WTC11 (cell line): ENCODE results near the gene KRT82. TPM values are rescaled to one million over a fixed set of nuclear protein-coding genes. Genes with fewer than 3 reads are reported as not detected.

ENCODE experiments used
- ATAC-seq: fragments of 200-7000 bp; cut with Tn5 transposase; 2 replicates; pipeline ENCODE4 v1.10.0; 2021; ENCODE audit warnings: mild to moderate bottlenecking, moderate library complexity
- CTCF ChIA-PET: fragments of 300-600 bp; sonication (Branson Sonifier 250); formaldehyde crosslinking; loops from one replicate; lab custom pipeline; 2021; ENCODE audit warnings: antibody characterized with exemption; lab: Charles Lee
- POLR2A ChIA-PET: fragments of 350-600 bp; sonication (Branson Sonifier 250); formaldehyde crosslinking; loops from one replicate; lab custom pipeline; 2021; ENCODE audit warnings: antibody characterized with exemption; lab: Charles Lee
- DNase-seq: peaks from one replicate; pipeline ENCODE4 v3.0.0; 2021; ENCODE audit warnings: low spot score
- H3K27ac Mint-ChIP-seq: 2 replicates; pipeline ENCODE4 v1.8.0; 2021; ENCODE audit warnings: mixed read lengths
- H3K27me3 Mint-ChIP-seq: 2 replicates; pipeline ENCODE4 v1.8.0; 2021; ENCODE audit warnings: low read depth, mild to moderate bottlenecking, moderate library complexity, mixed read lengths
- H3K36me3 Mint-ChIP-seq: 2 replicates; pipeline ENCODE4 v1.8.0; 2021; ENCODE audit warnings: mixed read lengths
- H3K4me1 Mint-ChIP-seq: 2 replicates; pipeline ENCODE4 v1.8.0; 2022; ENCODE audit warnings: mixed read lengths
- H3K4me3 Mint-ChIP-seq: 2 replicates; pipeline ENCODE4 v1.8.0; 2021; ENCODE audit warnings: mild to moderate bottlenecking, moderate library complexity, mixed read lengths
- H3K9me3 Mint-ChIP-seq: 2 replicates; pipeline ENCODE4 v1.8.0; 2021; ENCODE audit warnings: mixed read lengths
- ATF1 ChIP-seq: sonication (generic); formaldehyde crosslinking; IDR thresholded peaks from 2 replicates; pipeline ENCODE4 v1.8.1; 2023; ENCODE audit warnings: mild to moderate bottlenecking, moderate library complexity, missing genetic modification reagents
- ATF3 ChIP-seq: sonication (generic); formaldehyde crosslinking; conservative IDR thresholded peaks from 2 replicates; pipeline ENCODE4 v1.8.1; 2022; ENCODE audit warnings: mild to moderate bottlenecking, missing genetic modification reagents
- CREB1 ChIP-seq: sonication (generic); formaldehyde crosslinking; IDR thresholded peaks from 2 replicates; pipeline ENCODE4 v1.8.0; 2023; ENCODE audit warnings: mild to moderate bottlenecking, missing genetic modification reagents
- ELF4 ChIP-seq: sonication (generic); formaldehyde crosslinking; IDR thresholded peaks from 2 replicates; pipeline ENCODE4 v1.8.1; 2022; ENCODE audit warnings: low read depth, mild to moderate bottlenecking, moderate library complexity, missing genetic modification reagents
- ESRRA ChIP-seq: sonication (generic); formaldehyde crosslinking; IDR thresholded peaks from 2 replicates; pipeline ENCODE4 v1.8.1; 2022; ENCODE audit warnings: mild to moderate bottlenecking, missing genetic modification reagents, borderline replicate concordance
- MYBL2 ChIP-seq: sonication (generic); formaldehyde crosslinking; IDR thresholded peaks from 2 replicates; pipeline ENCODE4 v1.8.1; 2023; ENCODE audit warnings: mild to moderate bottlenecking, moderate library complexity, missing genetic modification reagents
- NFATC4 ChIP-seq: fragments of 250-450 bp; sonication (Bioruptor Pico); IDR thresholded peaks from 2 replicates; pipeline ENCODE4 v1.9.0; 2021; ENCODE audit warnings: mild to moderate bottlenecking
- NR1H2 ChIP-seq: sonication (generic); formaldehyde crosslinking; IDR thresholded peaks from 2 replicates; pipeline ENCODE4 v1.9.0; 2021; ENCODE audit warnings: mild to moderate bottlenecking, moderate library complexity, missing genetic modification reagents
- TCF7 ChIP-seq: sonication (generic); formaldehyde crosslinking; IDR thresholded peaks from 2 replicates; pipeline ENCODE4 v1.8.0; 2022; ENCODE audit warnings: mild to moderate bottlenecking, low read depth, missing genetic modification reagents, moderate library complexity
- USF2 ChIP-seq: sonication (generic); formaldehyde crosslinking; IDR thresholded peaks from 2 replicates; pipeline ENCODE4 v1.8.1; 2023; ENCODE audit warnings: mild to moderate bottlenecking, missing genetic modification reagents, moderate library complexity
- ZNF219 ChIP-seq: sonication (generic); formaldehyde crosslinking; IDR thresholded peaks from 2 replicates; pipeline ENCODE4 v1.8.0; 2023; ENCODE audit warnings: missing genetic modification reagents, mild to moderate bottlenecking, borderline replicate concordance
- total RNA-seq: library from RNA; stranded (reverse); gene quantifications from 3 replicates; pipeline ENCODE4 v1.2.3, GENCODE V29; 2021
- TF ChIP-seq, protein P1 (sequence below): fragments of 250-450 bp; sonication (Bioruptor Pico); IDR thresholded peaks from 2 replicates; pipeline ENCODE4 v1.9.0; 2021; ENCODE audit warnings: mild to moderate bottlenecking
- TF ChIP-seq, protein P2 (sequence below): sonication (generic); formaldehyde crosslinking; IDR thresholded peaks from 2 replicates; pipeline ENCODE4 v1.8.0; 2023; ENCODE audit warnings: mild to moderate bottlenecking, missing genetic modification reagents
- TF ChIP-seq, protein P3 (sequence below): fragments of 250-450 bp; sonication (Bioruptor Pico); IDR thresholded peaks from 2 replicates; pipeline ENCODE4 v2.1.2; 2022; ENCODE audit warnings: mild to moderate bottlenecking, moderate library complexity
- TF ChIP-seq, protein P4 (sequence below): sonication (generic); formaldehyde crosslinking; IDR thresholded peaks from 2 replicates; pipeline ENCODE4 v1.8.1; 2022; ENCODE audit warnings: low read depth, missing genetic modification reagents, borderline replicate concordance
- TF ChIP-seq, protein P5 (sequence below): fragments of 250-450 bp; sonication (Bioruptor Pico); IDR thresholded peaks from 2 replicates; pipeline ENCODE4 v1.9.0; 2021; ENCODE audit warnings: moderate library complexity, mild to moderate bottlenecking, inconsistent platforms, borderline replicate concordance
- TF ChIP-seq, protein P6 (sequence below): sonication (generic); formaldehyde crosslinking; IDR thresholded peaks from 2 replicates; pipeline ENCODE4 v1.8.1; 2022; ENCODE audit warnings: low read depth, mild to moderate bottlenecking, moderate library complexity, missing genetic modification reagents, borderline replicate concordance

The KRT82 gene
- total RNA-seq, 1 experiment from 2014 or later, result not detected

DNA sequence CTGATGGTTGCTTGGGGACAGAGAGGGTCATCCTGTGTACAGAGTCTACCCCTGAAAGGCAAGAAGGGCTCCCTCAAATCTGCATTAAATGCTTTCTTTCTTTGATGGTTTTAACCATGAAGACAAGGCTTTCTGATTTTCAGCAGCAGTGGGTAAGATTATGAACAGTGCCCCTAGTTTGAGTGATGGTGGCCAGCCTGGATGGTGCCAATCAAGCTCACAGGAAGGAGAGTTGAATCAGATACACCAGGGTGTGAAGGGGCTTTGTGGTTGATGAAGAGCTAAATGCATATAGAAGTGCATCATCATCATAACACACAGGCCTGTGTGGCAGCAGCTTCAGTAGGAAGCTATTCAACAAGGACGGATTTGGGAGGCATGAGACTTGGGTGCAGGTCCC, 44.6 kb downstream of the KRT82 start:
- H3K4me1 Mint-ChIP-seq, result peaks cover 15% of the 10 kb centered on the region; the same call in 1 of the 2 replicates
- DNase-seq, result no peak
- H3K4me3 Mint-ChIP-seq, result no peak overlapping the region
- H3K36me3 Mint-ChIP-seq, result no peaks in the 10 kb centered on the region
- no peaks in the 10 kb centered on the region for H3K27me3 Mint-ChIP-seq
- CTCF ChIA-PET, result interaction anchor here (0.7 to 2.6 kb wide), 42 partner anchors 9 to 518 kb away, joined by 3 to 19 read pairs (median 4); partner anchors contain the start of genes KRT5 and KRT83
- ATAC-seq, result no peak
- H3K27ac Mint-ChIP-seq, result no peak overlapping the region
- POLR2A ChIA-PET, result no interaction called here
- no peak for TF ChIP-seq USF2
- TF ChIP-seq, protein P1, sequence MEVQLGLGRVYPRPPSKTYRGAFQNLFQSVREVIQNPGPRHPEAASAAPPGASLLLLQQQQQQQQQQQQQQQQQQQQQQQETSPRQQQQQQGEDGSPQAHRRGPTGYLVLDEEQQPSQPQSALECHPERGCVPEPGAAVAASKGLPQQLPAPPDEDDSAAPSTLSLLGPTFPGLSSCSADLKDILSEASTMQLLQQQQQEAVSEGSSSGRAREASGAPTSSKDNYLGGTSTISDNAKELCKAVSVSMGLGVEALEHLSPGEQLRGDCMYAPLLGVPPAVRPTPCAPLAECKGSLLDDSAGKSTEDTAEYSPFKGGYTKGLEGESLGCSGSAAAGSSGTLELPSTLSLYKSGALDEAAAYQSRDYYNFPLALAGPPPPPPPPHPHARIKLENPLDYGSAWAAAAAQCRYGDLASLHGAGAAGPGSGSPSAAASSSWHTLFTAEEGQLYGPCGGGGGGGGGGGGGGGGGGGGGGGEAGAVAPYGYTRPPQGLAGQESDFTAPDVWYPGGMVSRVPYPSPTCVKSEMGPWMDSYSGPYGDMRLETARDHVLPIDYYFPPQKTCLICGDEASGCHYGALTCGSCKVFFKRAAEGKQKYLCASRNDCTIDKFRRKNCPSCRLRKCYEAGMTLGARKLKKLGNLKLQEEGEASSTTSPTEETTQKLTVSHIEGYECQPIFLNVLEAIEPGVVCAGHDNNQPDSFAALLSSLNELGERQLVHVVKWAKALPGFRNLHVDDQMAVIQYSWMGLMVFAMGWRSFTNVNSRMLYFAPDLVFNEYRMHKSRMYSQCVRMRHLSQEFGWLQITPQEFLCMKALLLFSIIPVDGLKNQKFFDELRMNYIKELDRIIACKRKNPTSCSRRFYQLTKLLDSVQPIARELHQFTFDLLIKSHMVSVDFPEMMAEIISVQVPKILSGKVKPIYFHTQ (CRISPR knock-in tag), result no peak
- TF ChIP-seq NFATC4 (CRISPR knock-in tag), result no peak
- no peak for TF ChIP-seq CREB1
- no peaks in the 10 kb centered on the region for H3K9me3 Mint-ChIP-seq

GRCh38 chr12:52360663-52361271, 45.4 kb downstream of the KRT82 start:
- no peak overlapping the region for H3K4me3 Mint-ChIP-seq
- H3K27ac Mint-ChIP-seq, result no peak overlapping the region
- no peak for ATAC-seq
- H3K27me3 Mint-ChIP-seq, result no peaks in the 10 kb centered on the region
- ChIA-PET CTCF (interaction anchor here (0.8 to 2.6 kb wide), 15 partner anchors 8 to 519 kb away, joined by 3 to 12 read pairs (median 4); partner anchors contain the start of gene KRT5), POLR2A (no interaction called here)
- peaks cover 15% of the 10 kb centered on the region; the same call in 1 of the 2 replicates for H3K4me1 Mint-ChIP-seq
- DNase-seq, result no peak
- no peaks in the 10 kb centered on the region for H3K9me3 Mint-ChIP-seq
- no peaks in the 10 kb centered on the region for H3K36me3 Mint-ChIP-seq
- TF ChIP-seq ATF3 (no peak), TCF7 (CRISPR knock-in tag) (no peak), ZNF219 (CRISPR knock-in tag) (no peak), NFATC4 (CRISPR knock-in tag) (no peak), ATF1 (no peak), NR1H2 (CRISPR knock-in tag) (no peak), MYBL2 (CRISPR knock-in tag) (no peak), ESRRA (CRISPR knock-in tag) (no peak), ELF4 (CRISPR knock-in tag) (no peak)
- TF ChIP-seq, protein P2, sequence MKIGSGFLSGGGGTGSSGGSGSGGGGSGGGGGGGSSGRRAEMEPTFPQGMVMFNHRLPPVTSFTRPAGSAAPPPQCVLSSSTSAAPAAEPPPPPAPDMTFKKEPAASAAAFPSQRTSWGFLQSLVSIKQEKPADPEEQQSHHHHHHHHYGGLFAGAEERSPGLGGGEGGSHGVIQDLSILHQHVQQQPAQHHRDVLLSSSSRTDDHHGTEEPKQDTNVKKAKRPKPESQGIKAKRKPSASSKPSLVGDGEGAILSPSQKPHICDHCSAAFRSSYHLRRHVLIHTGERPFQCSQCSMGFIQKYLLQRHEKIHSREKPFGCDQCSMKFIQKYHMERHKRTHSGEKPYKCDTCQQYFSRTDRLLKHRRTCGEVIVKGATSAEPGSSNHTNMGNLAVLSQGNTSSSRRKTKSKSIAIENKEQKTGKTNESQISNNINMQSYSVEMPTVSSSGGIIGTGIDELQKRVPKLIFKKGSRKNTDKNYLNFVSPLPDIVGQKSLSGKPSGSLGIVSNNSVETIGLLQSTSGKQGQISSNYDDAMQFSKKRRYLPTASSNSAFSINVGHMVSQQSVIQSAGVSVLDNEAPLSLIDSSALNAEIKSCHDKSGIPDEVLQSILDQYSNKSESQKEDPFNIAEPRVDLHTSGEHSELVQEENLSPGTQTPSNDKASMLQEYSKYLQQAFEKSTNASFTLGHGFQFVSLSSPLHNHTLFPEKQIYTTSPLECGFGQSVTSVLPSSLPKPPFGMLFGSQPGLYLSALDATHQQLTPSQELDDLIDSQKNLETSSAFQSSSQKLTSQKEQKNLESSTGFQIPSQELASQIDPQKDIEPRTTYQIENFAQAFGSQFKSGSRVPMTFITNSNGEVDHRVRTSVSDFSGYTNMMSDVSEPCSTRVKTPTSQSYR (CRISPR knock-in tag), result no peak
- TF ChIP-seq, protein P3, sequence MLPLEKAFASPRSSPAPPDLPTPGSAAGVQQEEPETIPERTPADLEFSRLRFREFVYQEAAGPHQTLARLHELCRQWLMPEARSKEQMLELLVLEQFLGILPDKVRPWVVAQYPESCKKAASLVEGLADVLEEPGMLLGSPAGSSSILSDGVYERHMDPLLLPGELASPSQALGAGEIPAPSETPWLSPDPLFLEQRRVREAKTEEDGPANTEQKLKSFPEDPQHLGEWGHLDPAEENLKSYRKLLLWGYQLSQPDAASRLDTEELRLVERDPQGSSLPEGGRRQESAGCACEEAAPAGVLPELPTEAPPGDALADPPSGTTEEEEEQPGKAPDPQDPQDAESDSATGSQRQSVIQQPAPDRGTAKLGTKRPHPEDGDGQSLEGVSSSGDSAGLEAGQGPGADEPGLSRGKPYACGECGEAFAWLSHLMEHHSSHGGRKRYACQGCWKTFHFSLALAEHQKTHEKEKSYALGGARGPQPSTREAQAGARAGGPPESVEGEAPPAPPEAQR (CRISPR knock-in tag), result no peak
- TF ChIP-seq, protein P4, sequence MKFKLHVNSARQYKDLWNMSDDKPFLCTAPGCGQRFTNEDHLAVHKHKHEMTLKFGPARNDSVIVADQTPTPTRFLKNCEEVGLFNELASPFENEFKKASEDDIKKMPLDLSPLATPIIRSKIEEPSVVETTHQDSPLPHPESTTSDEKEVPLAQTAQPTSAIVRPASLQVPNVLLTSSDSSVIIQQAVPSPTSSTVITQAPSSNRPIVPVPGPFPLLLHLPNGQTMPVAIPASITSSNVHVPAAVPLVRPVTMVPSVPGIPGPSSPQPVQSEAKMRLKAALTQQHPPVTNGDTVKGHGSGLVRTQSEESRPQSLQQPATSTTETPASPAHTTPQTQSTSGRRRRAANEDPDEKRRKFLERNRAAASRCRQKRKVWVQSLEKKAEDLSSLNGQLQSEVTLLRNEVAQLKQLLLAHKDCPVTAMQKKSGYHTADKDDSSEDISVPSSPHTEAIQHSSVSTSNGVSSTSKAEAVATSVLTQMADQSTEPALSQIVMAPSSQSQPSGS, result no peak
- TF ChIP-seq, protein P5, sequence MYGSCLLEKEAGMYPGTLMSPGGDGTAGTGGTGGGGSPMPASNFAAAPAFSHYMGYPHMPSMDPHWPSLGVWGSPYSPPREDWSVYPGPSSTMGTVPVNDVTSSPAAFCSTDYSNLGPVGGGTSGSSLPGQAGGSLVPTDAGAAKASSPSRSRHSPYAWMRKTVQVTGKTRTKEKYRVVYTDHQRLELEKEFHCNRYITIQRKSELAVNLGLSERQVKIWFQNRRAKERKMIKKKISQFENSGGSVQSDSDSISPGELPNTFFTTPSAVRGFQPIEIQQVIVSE (CRISPR knock-in tag), result no peak
- TF ChIP-seq, protein P6, sequence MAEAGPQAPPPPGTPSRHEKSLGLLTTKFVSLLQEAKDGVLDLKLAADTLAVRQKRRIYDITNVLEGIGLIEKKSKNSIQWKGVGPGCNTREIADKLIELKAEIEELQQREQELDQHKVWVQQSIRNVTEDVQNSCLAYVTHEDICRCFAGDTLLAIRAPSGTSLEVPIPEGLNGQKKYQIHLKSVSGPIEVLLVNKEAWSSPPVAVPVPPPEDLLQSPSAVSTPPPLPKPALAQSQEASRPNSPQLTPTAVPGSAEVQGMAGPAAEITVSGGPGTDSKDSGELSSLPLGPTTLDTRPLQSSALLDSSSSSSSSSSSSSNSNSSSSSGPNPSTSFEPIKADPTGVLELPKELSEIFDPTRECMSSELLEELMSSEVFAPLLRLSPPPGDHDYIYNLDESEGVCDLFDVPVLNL (CRISPR knock-in tag), result no peak
